22Rv1 (cell line): Measurements from ENCODE around the gene CDC37.
"Not testable (repeated sequence)": the region's sequence is repeated elsewhere in the genome, so short reads cannot be mapped to it uniquely, and the experiment has no call there.

Source experiments
- H3K27ac ChIP-seq: fragments of 450-650 bp; 2 replicates; pipeline ENCODE4 v1.5.1; 2017
- CTCF ChIP-seq: fragments of 450-650 bp; IDR thresholded peaks from 2 replicates; pipeline ENCODE4 v1.5.1; 2017; ENCODE audit warnings: mild to moderate bottlenecking
- ZFX ChIP-seq: fragments of 450-650 bp; IDR thresholded peaks from 2 replicates; pipeline ENCODE4 v1.6.1; 2017; ENCODE audit warnings: antibody characterized with exemption, borderline replicate concordance

Gene CDC37

DNA sequence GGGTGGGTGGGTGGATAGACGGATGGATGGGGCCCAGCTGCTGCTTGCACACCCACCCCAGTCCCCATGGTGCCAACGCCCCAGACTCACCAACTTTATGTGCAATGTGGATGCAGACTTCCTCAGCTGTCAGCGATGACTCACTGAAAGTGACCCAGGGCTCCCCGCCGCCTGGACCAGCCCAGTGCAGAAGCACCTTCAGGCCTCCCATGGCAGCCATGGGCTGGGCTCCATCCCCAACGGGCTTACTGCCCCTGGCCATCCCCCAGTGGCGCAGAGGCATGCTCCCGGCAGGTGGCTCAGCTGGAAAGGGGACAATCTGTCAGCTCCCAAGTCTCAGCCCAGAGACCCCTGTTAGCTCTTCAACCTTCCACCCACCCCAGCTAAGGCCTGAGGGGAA, 25.2 kb downstream of the CDC37 start:
- no peak overlapping the region for H3K27ac ChIP-seq
- no peak for TF ChIP-seq CTCF
- TF ChIP-seq ZFX, result no peak

DNA sequence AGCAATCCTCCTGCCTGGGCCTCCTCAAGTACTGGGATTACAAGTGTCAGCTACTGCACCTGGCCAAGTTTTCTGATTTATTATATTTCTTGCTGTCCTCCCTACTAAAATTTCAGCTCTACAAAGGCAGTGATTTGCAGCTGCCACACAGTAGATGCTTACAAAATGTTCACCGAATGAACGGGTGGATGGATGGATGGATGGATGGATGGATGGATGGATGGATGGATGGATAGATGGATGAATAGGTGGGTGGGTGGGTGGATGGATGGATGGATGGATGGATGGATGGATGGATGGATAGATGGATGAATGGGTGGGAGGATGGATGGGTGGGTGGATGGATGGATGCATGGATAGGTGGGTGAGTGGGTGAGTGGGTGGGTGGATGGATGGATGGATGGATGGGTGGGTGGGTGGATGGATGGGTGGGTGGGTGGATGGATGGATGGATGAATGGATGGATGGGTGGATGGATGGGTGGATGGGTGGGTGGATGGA, 26.2 kb downstream of the CDC37 start:
- H3K27ac ChIP-seq, result not testable (repeated sequence)

GRCh38 chr19:10374931-10375330, 28.4 kb downstream of the CDC37 start:
- H3K27ac ChIP-seq, result no peak overlapping the region

DNA sequence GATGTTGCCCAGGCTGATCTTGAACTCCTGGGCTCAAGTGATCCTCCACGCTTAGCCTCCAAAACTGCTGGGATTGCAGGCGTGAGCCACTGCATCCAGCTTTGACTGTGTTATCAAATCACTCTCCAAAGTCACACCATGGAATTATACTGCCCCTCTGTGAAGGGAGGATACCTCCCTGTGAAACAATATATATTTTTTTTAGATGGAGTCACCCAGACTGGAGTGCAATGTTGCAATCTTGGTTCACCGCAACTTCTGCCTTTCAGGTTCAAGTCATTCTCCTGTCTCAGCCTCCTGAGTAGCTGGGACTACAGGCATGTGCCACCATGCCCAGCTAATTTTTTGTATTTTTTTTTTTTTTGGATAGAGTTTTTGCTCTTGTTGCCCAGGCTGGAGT, 30.7 kb downstream of the CDC37 start:
- no peak overlapping the region for H3K27ac ChIP-seq
- no peak for TF ChIP-seq ZFX
- TF ChIP-seq CTCF, result no peak

More at GRCh38 chr19:10374931-10375330, 28.4 kb downstream of the CDC37 start:
- TF ChIP-seq ZFX (no peak), CTCF (no peak)

DNA sequence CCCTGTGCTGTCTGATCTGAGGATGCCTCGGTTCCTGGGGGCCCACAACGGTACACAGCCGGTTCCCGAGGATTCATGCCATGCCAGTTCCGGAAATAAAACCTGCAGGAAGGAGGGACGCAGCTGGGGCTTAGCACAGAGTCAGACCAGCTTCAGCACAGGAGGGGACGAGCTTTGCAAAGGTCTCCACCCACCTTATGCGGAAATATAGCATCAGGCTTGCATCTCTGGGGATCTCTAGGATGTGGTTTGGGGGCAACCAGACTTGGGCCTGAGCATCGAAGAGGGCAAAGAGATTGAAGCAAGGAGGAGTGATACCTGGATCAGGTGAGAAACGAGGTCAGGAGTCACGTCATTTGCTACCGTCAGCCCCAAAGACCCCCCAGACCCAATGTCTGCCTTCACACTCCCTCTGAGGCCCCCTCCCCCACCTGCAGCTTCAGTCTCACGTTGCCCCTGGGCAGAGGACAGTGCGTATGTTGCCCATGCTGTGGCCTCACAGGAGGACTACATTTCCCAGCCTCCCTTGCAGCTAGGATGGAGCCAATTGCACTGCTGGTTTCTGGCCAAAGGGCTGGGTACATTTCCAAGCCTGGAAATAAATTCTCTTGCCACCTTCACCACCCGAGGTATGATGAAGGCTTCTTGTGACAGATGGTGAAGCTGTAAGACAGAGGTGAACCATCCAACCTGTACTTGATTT, 35.1 kb downstream of the CDC37 start:
- H3K27ac ChIP-seq, result no peak overlapping the region
- TF ChIP-seq ZFX, result no peak

DNA sequence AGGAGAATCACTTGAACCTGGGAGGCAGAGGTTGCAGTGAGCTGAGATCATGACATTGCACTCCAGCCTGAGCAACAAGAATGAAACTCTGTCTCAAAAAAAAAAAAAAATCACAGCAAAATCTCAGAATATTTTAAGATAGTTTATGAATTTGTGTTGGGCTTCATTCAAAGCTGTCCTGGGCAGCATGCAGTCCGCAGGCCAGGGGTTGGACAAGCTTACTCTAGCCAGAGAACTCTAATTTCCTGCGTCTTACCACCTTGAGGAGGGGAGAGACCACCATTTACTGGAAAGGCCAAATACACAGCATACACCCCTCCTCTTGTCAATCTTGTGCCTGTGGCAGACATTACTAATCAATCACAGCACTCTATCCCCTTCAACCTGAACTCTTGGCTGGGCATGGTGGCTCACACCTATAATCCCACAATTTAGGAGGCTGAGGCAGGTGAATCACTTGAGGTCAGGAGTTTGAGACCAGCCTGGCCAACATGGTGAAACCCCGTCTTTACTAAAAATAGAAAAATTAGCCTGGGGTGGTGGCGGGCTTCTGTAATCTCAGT, 36.3 kb downstream of the CDC37 start:
- H3K27ac ChIP-seq, result not testable (repeated sequence)

- no peak overlapping the region for H3K27ac ChIP-seq
- TF ChIP-seq CTCF (no peak), ZFX (no peak)
Measured at GRCh38 chr19:10365518-10365917, 37.8 kb downstream of the CDC37 start.

DNA sequence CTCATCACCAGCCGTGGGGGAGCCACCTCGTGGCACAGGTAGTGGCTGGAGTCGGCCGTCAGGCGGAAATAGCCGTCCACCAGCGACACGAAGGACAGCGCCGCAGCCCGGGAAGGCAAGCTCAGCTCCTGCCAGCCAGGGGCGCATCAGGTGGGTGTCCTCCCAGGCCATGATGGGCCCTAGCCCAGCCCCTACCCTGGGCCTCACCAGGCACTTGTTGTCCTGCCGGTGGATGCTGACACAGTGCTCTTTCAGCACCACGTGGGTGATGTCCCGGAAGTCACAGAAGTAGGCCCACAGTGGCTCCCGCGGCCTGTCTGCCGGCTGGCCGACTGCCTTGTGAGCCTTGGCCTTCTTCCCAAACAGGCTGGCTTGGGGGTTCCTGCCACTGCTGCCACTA, 38.7 kb downstream of the CDC37 start:
- TF ChIP-seq ZFX (no peak), CTCF (no peak)
- H3K27ac ChIP-seq, result no peak overlapping the region

DNA sequence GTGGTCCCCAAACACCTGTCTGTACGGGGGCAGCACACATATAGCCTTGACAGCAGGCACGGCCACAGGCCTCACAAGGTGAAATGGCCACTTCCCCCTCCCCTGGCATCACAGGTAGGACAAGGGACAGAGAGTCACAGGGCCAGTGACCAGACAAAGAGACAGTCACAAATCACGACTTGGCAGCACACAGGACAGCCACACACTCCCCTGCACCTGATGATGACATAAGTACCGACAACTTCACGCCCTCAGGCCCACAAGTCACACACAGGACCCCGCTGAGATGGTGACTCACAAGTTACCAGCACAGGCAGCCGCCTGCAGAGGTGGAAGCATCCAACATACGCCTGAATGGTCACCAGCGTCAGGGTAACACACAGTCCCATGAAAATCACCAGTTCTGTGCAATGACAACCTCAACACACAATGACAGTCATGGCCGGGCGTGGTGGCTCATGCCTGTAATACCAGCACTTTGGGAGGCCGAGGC, 39.5 kb downstream of the CDC37 start:
- TF ChIP-seq CTCF (no peak), ZFX (no peak)
- no peak overlapping the region for H3K27ac ChIP-seq
